Activated CD8-positive, alpha-beta memory T cell treated with anti-CD3 and anti-CD28 coated beads for 4 hours (primary cell): ENCODE measurements around the gene CASQ1.

ENCODE experiments used
- DNase-seq, 2 donors: peaks; one replicate each; pipeline ENCODE4 v3.0.0-alpha.2; 2020; ENCODE audit warnings: low read depth in 2 of 2

CASQ1 gene

DNA sequence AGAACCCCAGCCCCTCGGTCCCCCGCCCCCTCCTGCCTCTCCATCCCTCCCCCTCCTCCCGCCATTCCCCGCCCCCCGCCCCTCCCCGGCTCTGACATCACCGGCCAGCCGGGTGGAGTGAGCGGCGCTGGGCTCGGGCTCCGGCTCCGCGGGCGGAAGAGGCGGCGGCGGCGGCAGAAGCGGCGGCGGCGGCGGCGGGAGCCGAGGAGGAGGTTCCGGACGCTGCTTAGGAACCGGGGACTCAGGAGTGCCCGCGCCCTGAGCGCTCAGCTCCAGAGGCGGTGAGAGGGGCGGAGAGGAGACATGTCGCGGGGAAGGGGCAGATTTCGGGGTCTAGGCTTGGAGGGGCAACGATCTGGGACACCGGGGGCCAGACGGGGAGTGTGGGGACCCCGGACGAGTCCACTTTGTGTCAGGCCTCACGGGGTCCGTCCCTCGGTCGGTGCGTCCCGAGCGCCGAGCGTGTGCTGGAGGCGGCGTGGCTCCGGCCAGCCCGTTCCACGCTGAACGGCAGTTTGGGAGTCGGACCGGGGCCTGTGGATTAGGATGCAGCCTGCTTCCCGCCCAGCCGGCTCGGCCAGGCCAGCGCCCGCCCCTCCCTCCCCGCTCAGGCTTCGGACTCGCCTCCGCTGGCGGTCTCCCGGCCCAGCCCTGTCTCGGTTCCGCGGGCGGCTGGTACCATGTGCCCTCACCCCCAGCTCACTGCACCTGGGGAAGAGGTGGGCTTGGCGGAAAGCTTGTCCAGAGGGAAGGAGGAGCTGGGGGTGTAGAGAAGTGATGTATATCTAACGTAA lies 15.1 kb downstream of the CASQ1 start, which contains the start of gene PEA15:
PEA15 (plus strand) TSS at position 143 of the 794 bp plus-strand sequence. CDS start 6,161 bp downstream, outside the sequence.
- peak; percentile 44 to 47 for DNase-seq

GRCh38 chr1:160206036-160206389 lies 15.6 kb downstream of the CASQ1 start:
- DNase-seq, result peak; percentile 24 to 46

- no peak for DNase-seq
Observed at GRCh38 chr1:160206421-160207117, 16.2 kb downstream of the CASQ1 start.

GRCh38 chr1:160207118-160207650 lies 16.8 kb downstream of the CASQ1 start:
- DNase-seq, result no peak

GRCh38 chr1:160207771-160208556 lies 17.6 kb downstream of the CASQ1 start:
- no peak for DNase-seq

GRCh38 chr1:160208557-160209320 lies 18.4 kb downstream of the CASQ1 start:
- DNase-seq, result no peak

DNA sequence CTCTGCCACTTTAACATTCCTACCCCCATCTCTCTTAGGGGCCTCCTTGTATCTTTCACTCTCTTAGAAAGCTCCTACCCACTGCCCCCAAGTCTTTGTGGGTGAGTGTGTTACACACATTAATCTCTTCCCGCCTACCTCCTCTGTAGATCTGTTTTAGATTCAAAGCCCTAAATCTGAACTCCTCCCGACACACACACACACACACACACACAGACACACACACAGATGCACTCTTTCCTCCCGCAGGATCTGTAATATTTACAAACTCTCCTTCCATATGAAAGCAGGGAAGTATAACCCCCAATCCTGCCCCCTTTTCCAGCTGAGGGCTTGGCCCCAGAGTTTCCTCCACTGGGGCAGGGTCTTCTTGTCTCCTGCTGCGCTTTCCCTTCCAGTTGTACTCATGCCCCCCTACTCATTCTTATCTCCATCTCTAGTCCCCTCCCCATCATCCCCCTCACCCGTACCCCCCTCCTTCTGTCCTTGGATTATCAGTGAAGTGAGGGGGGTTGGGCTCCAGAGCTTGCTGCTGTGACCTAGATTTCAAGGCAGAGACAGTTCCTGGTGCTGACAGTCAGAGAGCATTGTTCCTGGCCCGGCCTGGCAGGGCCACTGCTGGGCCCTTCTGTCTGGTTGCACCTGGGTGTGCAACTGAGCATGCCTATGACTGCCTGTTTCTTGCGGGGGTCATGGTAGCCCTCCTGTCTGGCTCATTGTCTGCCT lies 19.1 kb downstream of the CASQ1 start:
- no peak for DNase-seq

DNA sequence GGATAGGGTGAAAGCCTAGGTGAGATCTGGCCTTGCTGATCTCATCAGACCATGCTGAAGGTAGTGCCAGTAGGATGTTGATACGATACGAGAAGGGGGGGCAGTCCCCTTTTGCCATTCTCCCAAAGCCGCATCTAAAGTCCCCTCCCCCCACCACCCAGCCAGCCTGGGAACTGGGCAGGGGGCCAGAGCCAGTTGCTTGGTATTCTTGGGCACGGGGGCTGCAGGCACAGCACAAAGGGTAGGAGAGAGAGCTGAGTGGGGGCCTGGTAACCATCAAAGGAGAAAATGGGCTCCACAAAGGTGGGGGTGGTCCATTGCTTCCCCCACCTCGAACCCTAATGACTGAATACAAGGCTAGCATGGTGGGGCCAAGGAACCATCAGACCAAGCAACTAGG lies 20.2 kb downstream of the CASQ1 start:
- no peak for DNase-seq

GRCh38 chr1:160211046-160211790 lies 20.8 kb downstream of the CASQ1 start:
- no peak for DNase-seq

GRCh38 chr1:160214481-160215140 lies 24.2 kb downstream of the CASQ1 start:
- DNase-seq, result no peak

DNA sequence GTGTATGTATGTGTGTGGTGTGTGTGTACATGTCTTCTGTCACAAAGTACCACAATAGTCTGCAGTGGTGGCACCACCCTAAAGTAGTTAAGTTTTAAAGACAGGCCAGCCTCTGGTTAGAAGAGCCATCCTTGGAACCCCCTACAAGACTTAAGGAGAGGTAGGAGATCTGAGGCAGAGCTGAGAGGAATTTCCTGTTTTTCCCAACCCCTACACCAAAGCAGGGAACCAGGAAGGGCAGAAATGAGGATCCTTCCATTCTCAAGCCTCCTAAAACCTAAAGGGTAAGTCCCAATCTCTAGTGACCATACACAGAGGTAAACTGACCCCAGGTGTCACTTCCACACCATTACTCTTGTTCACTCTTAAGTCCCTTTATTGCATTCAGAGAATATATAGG lies 25.9 kb downstream of the CASQ1 start:
- no peak for DNase-seq

- DNase-seq, result no peak
Observed at GRCh38 chr1:160217481-160218051, 27.2 kb downstream of the CASQ1 start.

- DNase-seq, result no peak
Observed at GRCh38 chr1:160219062-160219929, 28.9 kb downstream of the CASQ1 start.

DNA sequence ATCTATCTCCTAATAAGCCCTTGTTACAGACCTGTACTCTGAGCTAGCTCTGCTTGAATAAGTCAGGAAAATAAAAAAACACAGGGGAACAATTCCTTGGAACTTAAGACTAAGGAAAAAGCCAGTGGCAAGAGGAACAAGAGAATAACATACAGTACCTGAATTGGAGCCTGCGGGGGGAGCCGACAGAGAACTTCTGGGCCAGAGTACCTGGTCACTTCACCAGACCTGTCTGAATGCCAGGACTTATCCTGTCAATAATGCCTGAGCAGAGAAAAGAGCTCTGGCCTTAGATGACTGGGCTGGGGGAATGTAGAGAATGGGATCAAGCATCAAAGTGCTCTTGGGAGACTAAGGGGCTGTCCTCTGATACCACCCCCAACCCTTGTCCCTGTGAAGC lies 29.9 kb downstream of the CASQ1 start:
- DNase-seq, result no peak

DNA sequence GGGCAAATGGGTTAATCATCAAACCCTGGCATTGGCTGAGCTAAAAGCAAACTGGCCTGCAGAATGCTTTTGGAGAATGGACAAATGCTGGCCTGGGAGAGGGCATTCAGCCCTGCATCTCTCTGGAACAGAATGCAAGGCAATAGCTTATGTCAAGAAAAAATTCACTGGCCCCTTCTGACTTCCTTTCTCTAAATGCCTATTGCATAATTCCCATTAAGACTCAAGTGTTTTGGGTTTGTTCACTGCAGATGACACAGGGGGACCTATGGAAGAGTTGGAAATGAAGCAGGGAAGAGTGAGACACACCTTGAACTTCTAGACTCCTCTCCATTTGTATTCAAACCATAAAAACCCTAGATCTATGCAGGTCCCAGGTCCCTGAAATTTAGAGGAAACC lies 30.7 kb downstream of the CASQ1 start:
- no peak for DNase-seq

GRCh38 chr1:160222546-160222945 lies 32.2 kb downstream of the CASQ1 start:
- DNase-seq, result no peak

DNA sequence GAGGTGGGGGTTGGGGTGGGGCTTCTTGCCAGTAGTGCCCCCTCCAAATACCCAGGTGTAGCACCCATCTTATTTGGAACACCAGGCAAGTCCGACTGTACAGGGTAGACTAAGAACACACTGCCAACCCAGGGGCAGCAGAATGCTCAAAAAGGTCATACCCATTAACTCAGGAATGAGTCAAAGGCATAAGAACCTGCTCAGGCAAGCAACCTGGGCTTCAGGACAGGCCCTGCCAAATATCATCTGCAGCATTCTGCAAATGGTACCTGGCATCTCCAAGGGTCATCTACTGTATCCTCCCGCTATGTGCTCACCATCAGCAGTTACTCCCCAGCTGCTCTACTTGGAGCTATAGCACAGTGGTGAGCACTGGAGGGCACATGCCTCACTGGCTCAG lies 34.2 kb downstream of the CASQ1 start:
- no peak for DNase-seq

GRCh38 chr1:160225345-160225744 lies 35.0 kb downstream of the CASQ1 start:
- no peak for DNase-seq
